Activated naive CD8-positive, alpha-beta T cell treated with anti-CD3 and anti-CD28 coated beads, Interleukin-2, amount 50 U/mL, for 16 hours (primary cell): ENCODE results near the gene GALNT2.

Experiments used
- DNase-seq: peaks from one replicate; pipeline ENCODE4 v3.0.0-alpha.2; 2020; ENCODE audit warnings: low read depth, low spot score

Gene GALNT2

GRCh38 chr1:230299191-230300006 is 232.4 kb downstream of the GALNT2 start:
- no peak for DNase-seq

- DNase-seq: no peak
These were observed 233.6 kb downstream of the GALNT2 start for GRCh38 chr1:230300322-230301301.

DNA sequence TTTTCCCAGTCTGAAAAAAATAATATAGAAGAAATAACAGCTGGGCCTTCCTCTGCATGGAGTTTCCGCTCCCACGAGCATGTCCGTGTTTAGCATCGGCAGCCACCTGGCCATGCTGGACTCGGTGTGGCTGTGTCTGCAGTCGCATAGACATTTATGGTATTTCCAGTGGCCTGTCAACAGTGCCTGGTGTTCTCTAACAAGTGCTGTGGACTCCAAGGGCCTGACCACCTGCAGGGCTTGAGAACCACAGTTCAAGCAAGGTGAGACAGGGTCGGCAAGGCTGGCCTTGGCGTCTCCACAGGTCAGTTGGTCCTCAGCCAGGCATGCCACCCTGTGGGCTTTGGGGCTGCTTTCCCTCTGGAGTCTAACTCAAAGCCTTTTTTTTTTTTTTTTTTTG is 234.3 kb downstream of the GALNT2 start:
- no peak for DNase-seq

- no peak for DNase-seq
These were observed 234.8 kb downstream of the GALNT2 start for GRCh38 chr1:230301822-230302221.

- DNase-seq: no peak
These were observed 236.0 kb downstream of the GALNT2 start for GRCh38 chr1:230303069-230303468.

- no peak for DNase-seq
These were observed 236.8 kb downstream of the GALNT2 start for GRCh38 chr1:230303822-230304221.

DNA sequence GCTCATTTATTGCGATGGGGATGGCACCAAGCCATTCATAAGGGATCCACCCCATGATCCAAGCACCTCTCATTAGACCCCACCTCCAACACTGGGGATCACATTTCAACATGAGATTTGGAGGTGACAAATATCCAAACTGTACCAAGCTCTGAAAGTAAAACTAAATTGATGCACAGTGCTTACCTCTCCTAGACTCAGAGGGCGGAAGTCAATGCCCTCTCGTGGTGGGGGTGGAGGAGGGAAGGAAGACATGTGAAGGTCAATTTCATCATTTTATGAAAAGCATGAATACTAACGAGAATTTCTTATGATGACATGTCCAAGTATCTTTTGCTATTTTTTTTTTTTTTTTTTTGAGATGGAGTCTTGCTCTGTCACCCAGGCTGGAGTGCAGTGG is 239.1 kb downstream of the GALNT2 start:
- no peak for DNase-seq

DNA sequence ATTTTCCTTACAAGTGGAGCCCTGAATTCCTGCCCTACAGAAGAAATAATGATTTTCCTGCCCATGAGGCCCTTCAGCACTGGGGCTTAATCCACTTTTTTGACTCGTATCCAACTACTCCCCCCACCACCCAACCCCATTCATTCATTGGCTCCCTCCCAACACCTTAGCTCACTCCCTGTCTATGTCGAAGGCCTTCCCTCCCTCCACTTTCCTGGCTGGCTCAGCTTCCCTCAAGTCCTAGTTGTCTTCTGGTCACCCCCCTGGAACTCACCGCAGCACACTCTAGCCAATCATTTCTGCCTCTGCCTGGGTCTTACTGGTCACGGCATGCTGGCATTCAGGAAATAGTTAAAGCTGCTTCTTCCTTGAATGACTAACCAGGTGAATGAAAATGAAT is 240.2 kb downstream of the GALNT2 start:
- no peak for DNase-seq

- DNase-seq: no peak
These were observed 241.0 kb downstream of the GALNT2 start for GRCh38 chr1:230308039-230308438.

GRCh38 chr1:230308821-230309220 is 241.8 kb downstream of the GALNT2 start:
- no peak for DNase-seq

GRCh38 chr1:230309646-230310177 is 242.7 kb downstream of the GALNT2 start:
- no peak for DNase-seq

DNA sequence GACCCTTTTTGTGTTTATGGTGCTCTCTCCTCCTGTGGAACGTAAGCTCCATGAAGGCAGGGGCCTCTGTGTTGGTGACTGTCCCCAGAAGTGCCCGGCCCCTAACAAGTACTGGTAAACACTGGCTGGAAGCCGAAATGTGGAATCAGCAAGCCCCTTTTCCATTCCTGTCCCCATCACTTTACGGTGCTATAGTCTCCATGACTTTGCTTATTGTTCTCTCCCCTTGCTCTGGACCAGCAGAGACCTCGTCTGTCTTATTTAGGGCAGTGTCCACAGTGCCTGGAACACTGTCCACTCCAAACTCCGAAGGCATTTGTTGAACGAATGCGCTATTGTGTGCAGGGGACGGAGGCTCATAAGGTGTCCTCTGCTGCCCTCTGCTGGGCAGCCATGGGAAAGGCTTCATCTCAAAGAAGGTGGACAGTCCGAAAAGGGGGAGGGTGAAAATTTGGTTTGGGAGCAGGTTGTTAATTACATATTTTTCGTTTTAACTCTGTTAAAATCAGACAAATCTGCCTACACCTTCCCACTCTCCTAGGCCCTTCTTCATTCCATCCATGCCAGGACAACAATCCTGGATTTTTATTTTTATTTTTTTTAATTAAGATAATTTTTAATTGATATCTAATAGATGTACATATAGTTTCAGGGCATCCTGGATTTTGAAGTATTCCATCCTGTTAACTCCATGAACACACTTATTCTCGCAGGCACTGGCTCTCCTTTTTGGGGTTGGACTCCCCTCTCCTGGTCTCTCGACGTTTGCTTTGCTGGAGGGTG is 243.5 kb downstream of the GALNT2 start:
- peak; percentile 25 for DNase-seq

DNA sequence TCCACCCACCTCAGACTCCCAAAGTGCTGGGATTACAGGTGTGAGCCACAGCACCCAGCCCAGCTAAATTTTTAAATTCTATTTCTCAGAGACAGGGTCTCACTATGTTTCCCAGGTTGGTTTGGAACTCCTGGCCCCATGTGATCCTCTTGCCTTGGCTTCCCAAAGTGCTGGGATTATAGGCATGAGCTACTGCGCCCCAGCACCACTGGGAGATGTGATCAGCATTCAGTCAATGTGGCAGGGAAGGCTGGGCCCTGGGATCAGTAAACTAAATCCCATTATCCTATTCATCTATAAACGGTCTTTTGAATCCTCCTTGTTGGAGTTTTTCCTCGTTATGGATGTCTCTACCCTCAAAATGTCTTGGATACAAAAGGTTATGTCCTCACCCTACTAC is 245.6 kb downstream of the GALNT2 start:
- DNase-seq: no peak

GRCh38 chr1:230313453-230314141 is 246.6 kb downstream of the GALNT2 start:
- no peak for DNase-seq

- no peak for DNase-seq
These were observed 247.1 kb downstream of the GALNT2 start for GRCh38 chr1:230314142-230314470.

GRCh38 chr1:230315099-230315498 is 248.1 kb downstream of the GALNT2 start:
- DNase-seq: no peak

DNA sequence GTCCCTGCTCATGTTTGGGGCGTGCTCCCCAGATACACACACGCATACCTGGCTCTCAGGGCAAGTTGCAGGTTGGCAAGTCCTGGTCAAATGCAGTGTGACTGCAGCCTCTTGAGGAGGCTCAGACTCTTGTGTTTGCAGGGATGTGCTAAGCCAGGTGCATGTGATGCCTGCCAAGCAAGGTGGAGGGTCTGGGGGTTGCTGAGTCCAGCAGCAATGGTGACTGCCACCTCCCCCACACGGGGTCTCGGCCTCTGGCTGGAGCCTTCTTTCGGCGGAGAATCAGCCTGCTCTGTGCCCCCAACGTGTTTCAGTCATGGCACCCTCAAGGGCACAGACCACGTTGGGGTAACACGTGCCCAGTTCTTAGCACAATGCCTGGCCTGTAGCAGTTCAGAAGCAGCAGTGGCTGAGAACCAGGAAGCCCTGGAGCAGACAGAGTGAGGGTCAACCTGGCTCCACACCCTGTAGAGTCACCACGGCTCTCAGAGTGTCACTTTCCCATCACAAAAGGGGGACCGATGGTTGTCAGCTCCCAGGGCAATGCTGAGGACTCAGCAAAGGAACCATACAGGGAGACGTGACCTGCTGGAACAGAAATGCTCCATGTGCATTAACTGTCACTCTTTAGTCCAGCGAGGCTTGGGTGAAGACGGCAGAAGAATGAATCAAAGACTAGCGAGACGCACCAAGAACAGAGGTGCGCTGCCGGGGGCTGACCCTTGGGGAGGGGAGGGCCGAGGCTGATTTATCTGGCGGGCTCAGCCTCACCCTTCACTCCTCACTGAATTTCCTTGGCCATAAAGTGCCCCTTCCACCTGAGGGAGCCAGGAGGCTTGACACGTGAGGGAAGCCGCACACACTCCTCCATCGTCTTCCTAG is 250.1 kb downstream of the GALNT2 start:
- DNase-seq: no peak

GRCh38 chr1:230317823-230318819 is 251.1 kb downstream of the GALNT2 start:
- no peak for DNase-seq
